DOHH2 (cell line): ENCODE results near the gene HSD3B7.

ENCODE experiments used
- EZH2phosphoT487 ChIP-seq: fragments of 200-600 bp; sonication (generic); IDR thresholded peaks from 2 replicates; pipeline ENCODE4 v1.6.1; 2017; ENCODE audit warnings: borderline replicate concordance, mild to moderate bottlenecking, antibody characterized with exemption, low read length, moderate library complexity, mixed read lengths
- TF ChIP-seq, protein P1 (sequence below): fragments of 200-600 bp; sonication (generic); IDR thresholded peaks from one replicate; pipeline ENCODE4 v1.5.1; 2014; ENCODE audit warnings: antibody characterized with exemption, mild to moderate bottlenecking, low read depth, low read length; ENCODE audit not compliant: poor library complexity, severe bottlenecking

DNA sequence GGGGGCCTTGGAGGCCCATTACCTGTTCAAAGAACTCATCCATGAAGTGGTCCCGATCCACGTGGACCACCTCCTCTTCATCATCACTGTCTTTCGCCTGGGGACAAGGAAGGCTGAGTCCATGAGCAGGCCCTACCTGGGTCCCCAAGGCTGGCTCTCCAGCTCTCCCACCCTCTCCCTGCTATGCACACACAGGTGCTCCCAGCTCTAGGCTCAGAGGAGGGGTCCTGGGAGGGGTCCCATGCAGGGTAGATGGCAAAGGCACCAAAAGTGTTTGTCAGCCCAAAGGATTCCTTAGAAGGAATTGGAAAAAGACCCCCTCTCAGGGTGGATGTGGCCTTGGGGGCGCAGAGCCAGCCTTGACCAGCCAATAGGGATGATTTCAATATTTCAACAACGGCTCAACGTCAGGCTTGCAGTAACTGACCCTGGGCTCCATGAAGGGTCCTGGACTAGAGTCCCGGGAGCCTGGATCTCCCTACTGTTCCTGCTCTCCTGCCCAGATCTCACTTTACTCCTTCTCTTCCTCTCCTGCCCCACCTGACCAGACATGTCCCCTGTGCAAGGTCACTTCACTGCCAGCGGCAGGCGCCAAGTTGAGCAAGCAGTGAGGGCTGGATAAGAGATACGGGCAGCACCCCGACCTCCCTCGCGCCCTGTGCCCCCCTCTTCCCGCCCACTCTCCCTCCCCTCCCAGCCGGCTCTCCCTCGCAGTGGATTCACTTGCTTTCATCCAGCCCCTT, 16.7 kb downstream of the HSD3B7 start:
- TF ChIP-seq, protein P1, sequence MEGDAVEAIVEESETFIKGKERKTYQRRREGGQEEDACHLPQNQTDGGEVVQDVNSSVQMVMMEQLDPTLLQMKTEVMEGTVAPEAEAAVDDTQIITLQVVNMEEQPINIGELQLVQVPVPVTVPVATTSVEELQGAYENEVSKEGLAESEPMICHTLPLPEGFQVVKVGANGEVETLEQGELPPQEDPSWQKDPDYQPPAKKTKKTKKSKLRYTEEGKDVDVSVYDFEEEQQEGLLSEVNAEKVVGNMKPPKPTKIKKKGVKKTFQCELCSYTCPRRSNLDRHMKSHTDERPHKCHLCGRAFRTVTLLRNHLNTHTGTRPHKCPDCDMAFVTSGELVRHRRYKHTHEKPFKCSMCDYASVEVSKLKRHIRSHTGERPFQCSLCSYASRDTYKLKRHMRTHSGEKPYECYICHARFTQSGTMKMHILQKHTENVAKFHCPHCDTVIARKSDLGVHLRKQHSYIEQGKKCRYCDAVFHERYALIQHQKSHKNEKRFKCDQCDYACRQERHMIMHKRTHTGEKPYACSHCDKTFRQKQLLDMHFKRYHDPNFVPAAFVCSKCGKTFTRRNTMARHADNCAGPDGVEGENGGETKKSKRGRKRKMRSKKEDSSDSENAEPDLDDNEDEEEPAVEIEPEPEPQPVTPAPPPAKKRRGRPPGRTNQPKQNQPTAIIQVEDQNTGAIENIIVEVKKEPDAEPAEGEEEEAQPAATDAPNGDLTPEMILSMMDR, result no peak
- TF ChIP-seq EZH2phosphoT487, result no peak
